Body of pancreas (tissue), 4 donors: ENCODE data around the gene MAP1B.

ENCODE experiments used
- POLR2A ChIP-seq, 3 donors: fragments of 450-650 bp; IDR thresholded peaks; one replicate each; pipeline ENCODE4 v1.6.1; 2016; ENCODE audit warnings: antibody characterized with exemption in 3 of 3, mild to moderate bottlenecking in 2 of 3
- TF ChIP-seq, protein P1 (sequence below), 7 experiments: fragments of 450-650 bp in 4 of 7; fragments of 200-600 bp in 3 of 7; sonication (generic) in 3 of 7; IDR thresholded peaks; one replicate each; pipeline ENCODE4 v1.5.1; 2016 to 2019; ENCODE audit warnings: antibody characterized with exemption in 7 of 7

DNA sequence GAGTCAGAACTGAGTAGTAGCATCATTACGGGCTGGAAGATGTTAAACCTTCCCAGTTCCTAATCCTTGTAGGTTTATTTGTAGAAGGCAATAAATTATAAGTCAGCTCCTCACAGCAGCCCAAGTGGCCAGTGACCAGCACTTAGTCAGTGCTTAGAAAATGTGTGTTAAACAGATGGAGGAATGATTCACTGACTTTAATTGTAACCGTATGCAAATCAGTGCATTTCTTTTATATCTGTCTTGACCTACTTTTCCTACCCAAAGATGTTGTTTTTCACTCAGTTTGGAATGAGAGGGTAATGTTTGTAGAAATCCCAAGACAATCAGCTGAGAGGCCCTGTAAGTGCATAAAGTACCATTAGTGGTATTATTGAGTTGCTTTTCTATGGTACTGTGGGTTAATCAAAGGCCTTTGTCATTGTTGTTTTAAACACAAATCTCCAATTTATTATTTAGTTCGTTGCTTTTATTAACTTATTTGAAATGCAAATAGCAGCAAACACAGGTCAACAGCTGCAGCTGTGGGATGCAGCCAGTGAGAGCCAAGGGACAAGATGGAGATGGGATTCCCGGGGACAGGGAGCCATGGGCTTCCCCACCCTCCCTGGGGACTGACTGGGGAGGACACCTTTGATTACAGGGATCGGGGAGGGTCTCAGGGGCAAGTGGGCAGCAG, 49.8 kb downstream of the MAP1B start:
- no peak for TF ChIP-seq POLR2A (IDR thresholded peaks at IDR 0.05)
- TF ChIP-seq, protein P1, sequence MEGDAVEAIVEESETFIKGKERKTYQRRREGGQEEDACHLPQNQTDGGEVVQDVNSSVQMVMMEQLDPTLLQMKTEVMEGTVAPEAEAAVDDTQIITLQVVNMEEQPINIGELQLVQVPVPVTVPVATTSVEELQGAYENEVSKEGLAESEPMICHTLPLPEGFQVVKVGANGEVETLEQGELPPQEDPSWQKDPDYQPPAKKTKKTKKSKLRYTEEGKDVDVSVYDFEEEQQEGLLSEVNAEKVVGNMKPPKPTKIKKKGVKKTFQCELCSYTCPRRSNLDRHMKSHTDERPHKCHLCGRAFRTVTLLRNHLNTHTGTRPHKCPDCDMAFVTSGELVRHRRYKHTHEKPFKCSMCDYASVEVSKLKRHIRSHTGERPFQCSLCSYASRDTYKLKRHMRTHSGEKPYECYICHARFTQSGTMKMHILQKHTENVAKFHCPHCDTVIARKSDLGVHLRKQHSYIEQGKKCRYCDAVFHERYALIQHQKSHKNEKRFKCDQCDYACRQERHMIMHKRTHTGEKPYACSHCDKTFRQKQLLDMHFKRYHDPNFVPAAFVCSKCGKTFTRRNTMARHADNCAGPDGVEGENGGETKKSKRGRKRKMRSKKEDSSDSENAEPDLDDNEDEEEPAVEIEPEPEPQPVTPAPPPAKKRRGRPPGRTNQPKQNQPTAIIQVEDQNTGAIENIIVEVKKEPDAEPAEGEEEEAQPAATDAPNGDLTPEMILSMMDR (IDR thresholded peaks at IDR 0.05): no peak
